GM19099 (cell line): ENCODE data around the gene F12.

Experiments
- POLR2A ChIP-seq: IDR thresholded peaks from 3 replicates; pipeline ENCODE4 v1.6.1; 2011; ENCODE audit warnings: low read depth; ENCODE audit not compliant: insufficient read length; ENCODE audit errors: extremely low read depth

F12 gene

GRCh38 chr5:177430972-177431316 lies 21.6 kb upstream of the F12 start:
- no peak for TF ChIP-seq POLR2A

- no peak for TF ChIP-seq POLR2A
Observed at GRCh38 chr5:177430140-177430951, 21.0 kb upstream of the F12 start.

- TF ChIP-seq POLR2A, result no peak
Observed at GRCh38 chr5:177429248-177430040, 20.1 kb upstream of the F12 start.

- TF ChIP-seq POLR2A, result no peak
Observed at GRCh38 chr5:177428574-177429217, 19.3 kb upstream of the F12 start.

- no peak for TF ChIP-seq POLR2A
Observed at GRCh38 chr5:177427919-177428573, 18.7 kb upstream of the F12 start.

- TF ChIP-seq POLR2A, result no peak
Observed at GRCh38 chr5:177427211-177427822, 18.0 kb upstream of the F12 start.

GRCh38 chr5:177426566-177427210 lies 17.3 kb upstream of the F12 start, which contains the start of gene GRK6:
Gene GRK6, plus strand, starts transcription at chr5:177426676. Its CDS starts 170 bp downstream, at chr5:177426846.
- peak; percentile 66 for TF ChIP-seq POLR2A

- TF ChIP-seq POLR2A, result peak; percentile 85
Observed at GRCh38 chr5:177425801-177426565, 16.6 kb upstream of the F12 start.

GRCh38 chr5:177425196-177425800 lies 15.9 kb upstream of the F12 start:
- no peak for TF ChIP-seq POLR2A

- no peak for TF ChIP-seq POLR2A
Observed at GRCh38 chr5:177423671-177424070, 14.3 kb upstream of the F12 start.

- no peak for TF ChIP-seq POLR2A
Observed at GRCh38 chr5:177421062-177421798, 11.9 kb upstream of the F12 start.

- no peak for TF ChIP-seq POLR2A
Observed at GRCh38 chr5:177419046-177419445, 9.7 kb upstream of the F12 start.
